ENCODE data around the gene DCDC2. TPM values are rescaled to one million over a fixed set of nuclear protein-coding genes. Genes with fewer than 3 reads are reported as not detected.

DCDC2 gene
- total and polyA plus RNA-seq, 9 donors = 0.19 to 12.4 (median 1.1) TPM; not detected in 1

- no peak overlapping the region for H3K27ac ChIP-seq
- no peaks in the 10 kb centered on the region for H3K27me3 ChIP-seq
- no peaks in the 10 kb centered on the region for H3K9me3 ChIP-seq
- intact Hi-C loops (cut with DNase I) = no loop called here
- no peaks in the 10 kb centered on the region for H3K4me1 ChIP-seq (ENCODE audit: insufficient read depth)
- TF ChIP-seq POLR2A (IDR thresholded peaks at IDR 0.05) (no peak), CTCF (IDR thresholded peaks at IDR 0.05) (peak; percentile 39 to 44 (median 39))
- H3K36me3 ChIP-seq = no peaks in the 10 kb centered on the region
- 4 to 5% (median 5%) methylated on average over 52 to 55 of the region's 55 CpGs for WGBS, 3 donors
- peak; percentile 66 to 80 (median 76) for DNase-seq
- peak overlapping the region; percentile 46 for H3K4me3 ChIP-seq
Observed at GRCh38 chr6:24359640-24360454, 2.0 kb upstream of the DCDC2 start.

GRCh38 chr6:24358219-24358821 is 461 bp upstream of the DCDC2 start:
- H3K4me3 ChIP-seq = no peak overlapping the region
- WGBS, 3 donors = 33 to 51% (median 45%) methylated on average over 12 of the region's 12 CpGs

GRCh38 chr6:24356310-24356973 is 1.4 kb downstream of the DCDC2 start:
- TF ChIP-seq EP300 (IDR thresholded peaks at IDR 0.05) (no peak), CTCF (IDR thresholded peaks at IDR 0.05) (no peak), POLR2A (IDR thresholded peaks at IDR 0.05) (no peak)
- Histone ChIP-seq H3K36me3 (no peaks in the 10 kb centered on the region), H3K4me3 (no peak overlapping the region), H3K27me3 (no peaks in the 10 kb centered on the region), H3K27ac (no peak overlapping the region), H3K9me3 (no peaks in the 10 kb centered on the region), H3K4me1 (ENCODE audit: insufficient read depth) (no peaks in the 10 kb centered on the region)
- DNase-seq = no peak
- intact Hi-C loops (cut with DNase I) = no loop called here
- 71 to 81% (median 76%) methylated on average over 5 of the region's 5 CpGs for WGBS, 3 donors

More at GRCh38 chr6:24358219-24358821, 461 bp upstream of the DCDC2 start:
- Histone ChIP-seq H3K4me1 (ENCODE audit: insufficient read depth) (no peaks in the 10 kb centered on the region), H3K36me3 (no peaks in the 10 kb centered on the region), H3K9me3 (no peaks in the 10 kb centered on the region), H3K27me3 (no peaks in the 10 kb centered on the region), H3K27ac (no peak overlapping the region)
- no peak for TF ChIP-seq EP300 (IDR thresholded peaks at IDR 0.05)
- TF ChIP-seq CTCF (IDR thresholded peaks at IDR 0.05) = no peak
- no peak for TF ChIP-seq POLR2A (IDR thresholded peaks at IDR 0.05)
- intact Hi-C loops (cut with DNase I) = no loop called here
- DNase-seq = peak in 3 of 5 donors; percentile 16 to 24 (median 24)

GRCh38 chr6:24355393-24355792 is 2.5 kb downstream of the DCDC2 start:
- Histone ChIP-seq H3K9me3 (no peaks in the 10 kb centered on the region), H3K4me1 (ENCODE audit: insufficient read depth) (no peaks in the 10 kb centered on the region), H3K27me3 (no peaks in the 10 kb centered on the region), H3K36me3 (no peaks in the 10 kb centered on the region), H3K27ac (no peak overlapping the region), H3K4me3 (no peak overlapping the region)
- intact Hi-C loops (cut with DNase I) = no loop called here
- WGBS, 3 donors = 33 to 43% (median 34%) methylated on average over 4 of the region's 4 CpGs
- TF ChIP-seq CTCF (IDR thresholded peaks at IDR 0.05) (no peak), EP300 (IDR thresholded peaks at IDR 0.05) (no peak), POLR2A (IDR thresholded peaks at IDR 0.05) (no peak)
- no peak for DNase-seq

All from ovary (tissue), 9 donors.